ENCODE measurements around the gene NR4A1.

NR4A1 gene

GRCh38 chr12:52060498-52061177 is 9.4 kb downstream of the NR4A1 start:
- no peak for DNase-seq

- no peak for DNase-seq
Measured at GRCh38 chr12:52061470-52062166, 10.4 kb downstream of the NR4A1 start.

GRCh38 chr12:52062167-52063081 is 11.2 kb downstream of the NR4A1 start:
- no peak for DNase-seq

GRCh38 chr12:52063082-52063924 is 12.1 kb downstream of the NR4A1 start:
- DNase-seq, result no peak

GRCh38 chr12:52063981-52064649 is 12.9 kb downstream of the NR4A1 start:
- DNase-seq, result no peak

- DNase-seq, result no peak
Measured at GRCh38 chr12:52066346-52067080, 15.3 kb downstream of the NR4A1 start.

- no peak for DNase-seq
Measured at GRCh38 chr12:52067081-52067374, 15.8 kb downstream of the NR4A1 start.

- DNase-seq, result peak; percentile 84
Measured at GRCh38 chr12:52069327-52070184, 18.3 kb downstream of the NR4A1 start, which contains the start of gene ATG101. Gene ATG101 (plus strand): TSS chr12:52069978. CDS start chr12:52073651, 3,673 bp downstream.

GRCh38 chr12:52070185-52070925 is 19.1 kb downstream of the NR4A1 start:
- no peak for DNase-seq

GRCh38 chr12:52073531-52074381 is 22.5 kb downstream of the NR4A1 start:
- no peak for DNase-seq

- DNase-seq, result no peak
Measured at GRCh38 chr12:52074971-52075724, 23.9 kb downstream of the NR4A1 start.

- DNase-seq, result no peak
Measured at GRCh38 chr12:52076811-52077210, 25.6 kb downstream of the NR4A1 start.

- no peak for DNase-seq
Measured at GRCh38 chr12:52078276-52078675, 27.0 kb downstream of the NR4A1 start.

GRCh38 chr12:52079576-52080402 is 28.5 kb downstream of the NR4A1 start, which contains the start of gene SMIM41:
Gene SMIM41 (plus strand): TSS chr12:52079704. CDS start chr12:52079780, 76 bp downstream.
- no peak for DNase-seq

GRCh38 chr12:52080403-52081251 is 29.4 kb downstream of the NR4A1 start:
- DNase-seq, result no peak

- no peak for DNase-seq
Measured at GRCh38 chr12:52081263-52081733, 30.1 kb downstream of the NR4A1 start.

All from stimulated activated CD4-positive, alpha-beta T cell treated with anti-CD3 and anti-CD28 coated beads, Interleukin-4, amount 100 ng/mL, for 1 hour (primary cell).